ENCODE measurements around the gene SAT2.

SAT2 gene

DNA sequence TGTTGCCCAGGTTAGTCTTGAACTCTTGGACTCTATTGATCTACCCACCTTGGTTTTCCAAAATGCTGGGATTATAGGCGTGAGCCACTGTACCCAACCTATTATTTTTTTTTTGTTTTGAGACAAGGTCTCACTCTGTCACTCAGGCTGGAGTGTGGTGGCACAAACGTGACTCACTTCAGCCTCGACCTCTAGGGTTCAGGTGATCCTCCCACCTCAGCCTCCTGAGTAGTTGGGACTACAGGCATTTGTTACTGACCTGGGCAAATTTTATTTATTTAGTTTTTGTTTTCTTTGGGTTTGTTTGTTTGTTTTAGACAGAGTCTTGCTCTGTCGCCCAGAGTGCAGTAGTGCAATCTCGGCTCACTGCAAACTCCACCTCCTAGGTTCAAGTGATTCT is 4.0 kb downstream of the SAT2 start:
- peaks cover 6% of the 10 kb centered on the region; the same call in 1 of the 2 replicates for H3K79me2 ChIP-seq (ENCODE audit: low read length)
- H3K4me1 ChIP-seq (ENCODE audit: low read length), result 0 out of 2 replicates have a peak, but pooled peaks cover 5% of the 10 kb centered on the region
- DNase-seq, result no peak
- no peaks in the 10 kb centered on the region for H3K27me3 ChIP-seq (replicated peaks; ENCODE audit: insufficient read depth, low read length)
- TF ChIP-seq, protein P1, sequence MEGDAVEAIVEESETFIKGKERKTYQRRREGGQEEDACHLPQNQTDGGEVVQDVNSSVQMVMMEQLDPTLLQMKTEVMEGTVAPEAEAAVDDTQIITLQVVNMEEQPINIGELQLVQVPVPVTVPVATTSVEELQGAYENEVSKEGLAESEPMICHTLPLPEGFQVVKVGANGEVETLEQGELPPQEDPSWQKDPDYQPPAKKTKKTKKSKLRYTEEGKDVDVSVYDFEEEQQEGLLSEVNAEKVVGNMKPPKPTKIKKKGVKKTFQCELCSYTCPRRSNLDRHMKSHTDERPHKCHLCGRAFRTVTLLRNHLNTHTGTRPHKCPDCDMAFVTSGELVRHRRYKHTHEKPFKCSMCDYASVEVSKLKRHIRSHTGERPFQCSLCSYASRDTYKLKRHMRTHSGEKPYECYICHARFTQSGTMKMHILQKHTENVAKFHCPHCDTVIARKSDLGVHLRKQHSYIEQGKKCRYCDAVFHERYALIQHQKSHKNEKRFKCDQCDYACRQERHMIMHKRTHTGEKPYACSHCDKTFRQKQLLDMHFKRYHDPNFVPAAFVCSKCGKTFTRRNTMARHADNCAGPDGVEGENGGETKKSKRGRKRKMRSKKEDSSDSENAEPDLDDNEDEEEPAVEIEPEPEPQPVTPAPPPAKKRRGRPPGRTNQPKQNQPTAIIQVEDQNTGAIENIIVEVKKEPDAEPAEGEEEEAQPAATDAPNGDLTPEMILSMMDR (IDR thresholded peaks at IDR 0.05; ENCODE audit: low read length), result no peak
- TF ChIP-seq EZH2phosphoT487 (IDR thresholded peaks at IDR 0.05; ENCODE audit: low read length) (no peak), EZH2 (optimal IDR thresholded peaks at IDR 0.05; ENCODE audit: low read depth, low read length) (no peak)
- no peaks in the 10 kb centered on the region for H3K36me3 ChIP-seq (replicated peaks; ENCODE audit: insufficient read depth, low read length)
- H3K27ac ChIP-seq (ENCODE audit: low read length), result no peak overlapping the region
- H2AFZ ChIP-seq (ENCODE audit: low read length), result no peak overlapping the region
- no peaks in the 10 kb centered on the region for H3K9me2 ChIP-seq (replicated peaks; ENCODE audit: insufficient read depth, low read length)
- H3K4me3 ChIP-seq (ENCODE audit: low read length), result no peak overlapping the region
- no peaks in the 10 kb centered on the region for H3F3A ChIP-seq (ENCODE audit: insufficient read depth, low read length)
- no peak overlapping the region for H3K4me2 ChIP-seq (ENCODE audit: low read depth, low read length)
- no peaks in the 10 kb centered on the region for H4K20me1 ChIP-seq (ENCODE audit: insufficient read depth, low read length)
- H3K9ac ChIP-seq (ENCODE audit: low read length), result no peak overlapping the region
- no peaks in the 10 kb centered on the region for H3K9me3 ChIP-seq (replicated peaks; ENCODE audit: insufficient read depth, low read length)

DNA sequence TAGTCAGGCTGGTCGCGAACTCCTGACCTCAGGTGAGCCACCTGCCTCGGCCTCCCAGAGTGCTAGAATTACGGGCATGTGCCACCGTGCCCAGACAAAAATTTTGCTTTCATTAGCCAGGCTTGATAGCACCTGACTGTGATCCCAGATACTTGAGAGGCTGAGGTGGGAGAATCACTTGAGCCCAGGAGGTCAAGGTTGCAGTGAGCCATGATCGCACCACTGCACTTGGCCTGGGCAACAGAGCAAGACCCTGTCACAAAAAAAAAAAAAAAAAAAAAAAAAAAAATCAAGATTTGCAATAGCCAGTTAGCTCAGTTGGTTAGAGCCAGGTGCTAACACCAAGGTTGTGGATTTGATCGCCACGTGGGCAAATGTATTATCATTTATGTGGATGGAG is 6.8 kb downstream of the SAT2 start:
- Histone ChIP-seq H4K20me1 (ENCODE audit: insufficient read depth, low read length) (no peaks in the 10 kb centered on the region), H3F3A (ENCODE audit: insufficient read depth, low read length) (no peaks in the 10 kb centered on the region), H3K36me3 (replicated peaks; ENCODE audit: insufficient read depth, low read length) (no peaks in the 10 kb centered on the region), H3K9me2 (replicated peaks; ENCODE audit: insufficient read depth, low read length) (no peaks in the 10 kb centered on the region), H3K4me2 (ENCODE audit: low read depth, low read length) (no peak overlapping the region), H3K27ac (ENCODE audit: low read length) (no peak overlapping the region), H3K4me3 (ENCODE audit: low read length) (no peak overlapping the region), H3K9me3 (replicated peaks; ENCODE audit: insufficient read depth, low read length) (no peaks in the 10 kb centered on the region), H3K9ac (ENCODE audit: low read length) (no peak overlapping the region), H2AFZ (ENCODE audit: low read length) (no peak overlapping the region), H3K27me3 (replicated peaks; ENCODE audit: insufficient read depth, low read length) (no peaks in the 10 kb centered on the region), H3K4me1 (ENCODE audit: low read length) (no peaks in the 10 kb centered on the region), H3K79me2 (ENCODE audit: low read length) (no peaks in the 10 kb centered on the region)
- TF ChIP-seq, protein P1 (IDR thresholded peaks at IDR 0.05; ENCODE audit: low read length), result no peak
- TF ChIP-seq EZH2 (optimal IDR thresholded peaks at IDR 0.05; ENCODE audit: low read depth, low read length), result no peak
- TF ChIP-seq EZH2phosphoT487 (IDR thresholded peaks at IDR 0.05; ENCODE audit: low read length), result no peak
- no peak for DNase-seq

DNA sequence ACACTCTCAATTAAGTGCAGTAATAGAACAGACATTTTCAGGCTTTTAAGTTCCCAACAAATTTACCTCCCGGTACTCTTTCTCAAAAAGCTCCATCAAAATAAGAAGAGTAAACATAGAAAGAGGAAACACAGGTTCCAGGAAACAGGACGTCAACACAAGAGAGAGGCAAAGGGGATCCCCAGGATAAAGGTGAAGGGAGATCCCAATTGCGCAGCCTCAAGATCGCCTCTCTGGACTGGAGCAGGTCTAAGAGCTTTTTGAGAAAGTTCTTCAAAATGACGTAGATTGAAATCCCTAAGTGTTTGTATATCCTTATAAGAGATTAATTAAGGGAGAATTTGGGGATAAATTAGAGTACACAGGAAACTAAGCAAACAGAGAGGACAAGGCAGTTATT is 9.0 kb downstream of the SAT2 start:
- DNase-seq, result no peak
- no peak overlapping the region for H3K4me3 ChIP-seq (ENCODE audit: low read length)
- 0 out of 2 replicates have a peak, but pooled peaks cover under 1% of the 10 kb centered on the region for H3K4me1 ChIP-seq (ENCODE audit: low read length)
- peaks cover 7% of the 10 kb centered on the region for H3K79me2 ChIP-seq (ENCODE audit: low read length)
- H2AFZ ChIP-seq (ENCODE audit: low read length), result no peak overlapping the region
- H3K4me2 ChIP-seq (ENCODE audit: low read depth, low read length), result no peak overlapping the region
- no peaks in the 10 kb centered on the region for H3K9me2 ChIP-seq (replicated peaks; ENCODE audit: insufficient read depth, low read length)
- H3K36me3 ChIP-seq (replicated peaks; ENCODE audit: insufficient read depth, low read length), result no peaks in the 10 kb centered on the region
- TF ChIP-seq EZH2 (optimal IDR thresholded peaks at IDR 0.05; ENCODE audit: low read depth, low read length) (no peak), EZH2phosphoT487 (IDR thresholded peaks at IDR 0.05; ENCODE audit: low read length) (no peak)
- TF ChIP-seq, protein P1 (IDR thresholded peaks at IDR 0.05; ENCODE audit: low read length), result no peak
- no peak overlapping the region for H3K9ac ChIP-seq (ENCODE audit: low read length)
- no peaks in the 10 kb centered on the region for H3K27me3 ChIP-seq (replicated peaks; ENCODE audit: insufficient read depth, low read length)
- H3K9me3 ChIP-seq (replicated peaks; ENCODE audit: insufficient read depth, low read length), result no peaks in the 10 kb centered on the region
- no peaks in the 10 kb centered on the region for H4K20me1 ChIP-seq (ENCODE audit: insufficient read depth, low read length)
- no peak overlapping the region for H3K27ac ChIP-seq (ENCODE audit: low read length)
- no peaks in the 10 kb centered on the region for H3F3A ChIP-seq (ENCODE audit: insufficient read depth, low read length)

Data from MM.1S (cell line).